Endodermal cell (in vitro differentiated cells): ENCODE results near the gene TRPM6. TPM values are rescaled to one million over a fixed set of nuclear protein-coding genes. Genes with fewer than 3 reads are reported as not detected.
"Not testable (repeated sequence)": the region's sequence is repeated elsewhere in the genome, so short reads cannot be mapped to it uniquely, and the experiment has no call there.

Experiments used
- DNase-seq: peaks from one replicate; pipeline ENCODE4 v3.0.0-alpha.2; 2017
- H3K27ac ChIP-seq: 2 replicates; pipeline ENCODE4 v1.5.1; 2013; ENCODE audit warnings: mild to moderate bottlenecking, low read depth, low read length, moderate library complexity
- H3K27me3 ChIP-seq: 2 replicates; pipeline ENCODE4 v1.6.1; 2013; ENCODE audit warnings: mild to moderate bottlenecking, low read length, moderate library complexity; ENCODE audit not compliant: insufficient read depth, control insufficient read depth, poor library complexity, severe bottlenecking
- H3K36me3 ChIP-seq: 2 replicates; pipeline ENCODE4 v1.7.0; 2013; ENCODE audit warnings: mild to moderate bottlenecking, low read length, moderate library complexity; ENCODE audit not compliant: control insufficient read depth, insufficient read depth
- H3K4me1 ChIP-seq: one replicate; pipeline ENCODE4 v1.7.0; 2013; ENCODE audit warnings: low read length; ENCODE audit not compliant: control insufficient read depth, insufficient read depth
- H3K4me3 ChIP-seq: 2 replicates; pipeline ENCODE4 v1.5.1; 2013; ENCODE audit warnings: mild to moderate bottlenecking, low read length, moderate library complexity
- H3K9ac ChIP-seq: 2 replicates; pipeline ENCODE4 v1.6.1; 2013; ENCODE audit warnings: mild to moderate bottlenecking, low read length, moderate library complexity; ENCODE audit not compliant: poor library complexity, severe bottlenecking; ENCODE audit errors: extremely low read depth
- H3K9me3 ChIP-seq: 2 replicates; pipeline ENCODE4 v1.6.1; 2013; ENCODE audit warnings: mild to moderate bottlenecking, low read length, moderate library complexity; ENCODE audit not compliant: control insufficient read depth
- H3K27ac Mint-ChIP-seq: 2 replicates; pipeline ENCODE4 v1.8.0; 2020; ENCODE audit warnings: mixed read lengths
- H3K27me3 Mint-ChIP-seq: 2 replicates; pipeline ENCODE4 v1.8.0; 2021; ENCODE audit warnings: mild to moderate bottlenecking, mixed read lengths; ENCODE audit not compliant: insufficient read depth
- H3K36me3 Mint-ChIP-seq: 2 replicates; pipeline ENCODE4 v1.8.0; 2020; ENCODE audit warnings: low read depth, mixed read lengths
- H3K4me1 Mint-ChIP-seq: 2 replicates; pipeline ENCODE4 v1.8.0; 2020; ENCODE audit warnings: mixed read lengths
- H3K4me3 Mint-ChIP-seq: 2 replicates; pipeline ENCODE4 v1.8.0; 2020; ENCODE audit warnings: mild to moderate bottlenecking, moderate library complexity, mixed read lengths
- H3K9me3 Mint-ChIP-seq: 2 replicates; pipeline ENCODE4 v1.8.0; 2020; ENCODE audit warnings: mild to moderate bottlenecking, mixed read lengths
- CTCF ChIP-seq: fragments of 200-600 bp; sonication (generic); conservative IDR thresholded peaks from 2 replicates; pipeline ENCODE4 v1.5.0; 2021; ENCODE audit warnings: antibody characterized with exemption, mild to moderate bottlenecking
- WGBS, 2 experiments: methylation state at CpG; one replicate each; pipeline versions ENCODE4 v1.1.5 to v1.1.7; 2013; ENCODE audit warnings: missing lambda C conversion rate in 2 of 2, mixed read lengths in 1 of 2; ENCODE audit not compliant: insufficient coverage in 1 of 2, insufficient read length in 1 of 2; 5-methylcytosine and 5-hydroxymethylcytosine counted together
- total RNA-seq, 2 donors: library from RNA; stranded (reverse); fragmentation: NEBNext Ultra II Directional in 1 of 2; extraction: Animal tissue kit (Norgen Biotek cat#: 25700) in 1 of 2; gene quantifications; 2 replicates in 1 of 2; 3 replicates in 1 of 2; pipeline ENCODE4 v1.2.1, GENCODE V29; 2021

The TRPM6 gene
- total RNA-seq, 2 donors from 2014 or later, result 1.2 to 1.7 TPM

- H3K27ac Mint-ChIP-seq, result no peak overlapping the region
- H3K27ac ChIP-seq, result no peak overlapping the region
- 90 to 93% methylated on average over 2 to 6 of the region's 6 CpGs for WGBS, 2 experiments
- H3K27me3 ChIP-seq, result no peaks in the 10 kb centered on the region
- no peaks in the 10 kb centered on the region for H3K36me3 Mint-ChIP-seq
- TF ChIP-seq CTCF, result no peak
- no peak overlapping the region for H3K4me3 ChIP-seq
- peaks cover 7% of the 10 kb centered on the region for H3K9me3 Mint-ChIP-seq
- no peak for DNase-seq
- no peaks in the 10 kb centered on the region for H3K36me3 ChIP-seq
- H3K27me3 Mint-ChIP-seq, result no peaks in the 10 kb centered on the region
- no peaks in the 10 kb centered on the region for H3K9me3 ChIP-seq
- H3K9ac ChIP-seq, result no peak overlapping the region
- H3K4me1 ChIP-seq, result no peaks in the 10 kb centered on the region
- H3K4me3 Mint-ChIP-seq, result no peak overlapping the region
- H3K4me1 Mint-ChIP-seq, result peaks cover 4% of the 10 kb centered on the region
Measured at GRCh38 chr9:74855072-74855471, 32.6 kb downstream of the TRPM6 start.

DNA sequence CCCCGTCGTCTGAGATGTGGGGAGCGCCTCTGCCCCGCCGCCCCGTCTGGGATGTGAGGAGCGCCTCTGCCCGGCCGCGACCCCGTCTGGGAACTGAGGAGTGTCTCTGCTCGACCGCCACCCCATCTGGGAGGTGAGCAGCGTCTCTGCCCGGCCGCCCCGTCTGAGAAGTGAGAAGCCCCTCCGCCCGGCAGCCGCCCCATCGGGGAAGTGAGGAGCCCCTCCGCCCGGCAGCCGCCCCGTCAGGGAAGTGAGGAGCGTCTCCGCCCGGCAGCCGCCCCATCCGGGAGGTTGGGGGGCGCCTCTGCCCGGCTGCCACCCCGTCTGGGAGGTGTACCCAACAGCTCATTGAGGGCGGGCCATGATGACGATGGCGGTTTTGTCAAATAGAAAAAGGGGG is 34.7 kb downstream of the TRPM6 start:
- not testable (repeated sequence) for H3K27ac Mint-ChIP-seq, DNase-seq, H3K36me3 Mint-ChIP-seq

DNA sequence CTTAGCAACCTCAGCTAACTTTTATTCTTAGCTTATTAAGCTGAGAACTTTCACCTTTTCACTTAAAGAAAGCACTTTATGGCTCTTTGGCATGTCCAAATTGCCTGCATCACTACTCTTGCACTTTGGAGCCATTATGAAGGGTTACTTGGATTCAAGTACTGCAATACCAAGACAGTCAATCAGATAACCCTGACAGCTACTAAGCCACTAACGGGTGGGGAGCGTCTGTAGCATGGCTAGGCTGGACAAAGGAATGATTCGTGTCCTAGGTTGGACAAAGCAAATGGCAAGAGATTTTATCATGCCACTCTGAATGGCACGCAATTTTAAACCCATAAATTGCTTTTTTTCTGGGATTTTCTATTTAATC is 39.6 kb downstream of the TRPM6 start:
- Mint-ChIP-seq H3K27ac (no peak overlapping the region), H3K36me3 (peaks cover 4% of the 10 kb centered on the region), H3K27me3 (no peaks in the 10 kb centered on the region), H3K4me3 (no peak overlapping the region), H3K9me3 (peaks cover 15% of the 10 kb centered on the region), H3K4me1 (no peaks in the 10 kb centered on the region)
- Histone ChIP-seq H3K4me1 (no peaks in the 10 kb centered on the region), H3K27me3 (no peaks in the 10 kb centered on the region), H3K36me3 (no peaks in the 10 kb centered on the region), H3K27ac (no peak overlapping the region), H3K4me3 (no peak overlapping the region), H3K9me3 (no peaks in the 10 kb centered on the region), H3K9ac (no peak overlapping the region)
- TF ChIP-seq CTCF, result no peak
- WGBS, 2 experiments, result 92 to 93% methylated on average over 4 of the region's 4 CpGs
- no peak for DNase-seq

More for the DNA sequence above, 34.7 kb downstream of the TRPM6 start:
- H3K27me3 Mint-ChIP-seq, H3K9me3 Mint-ChIP-seq, H3K4me3 ChIP-seq, H3K36me3 ChIP-seq, H3K9ac ChIP-seq, H3K4me3 Mint-ChIP-seq, H3K27ac ChIP-seq, H3K4me1 ChIP-seq, H3K9me3 ChIP-seq, H3K4me1 Mint-ChIP-seq, H3K27me3 ChIP-seq: not testable (repeated sequence)
- WGBS, 2 experiments, result 96 to 100% methylated on average over 1 to 36 of the region's 36 CpGs

GRCh38 chr9:74847478-74848152 is 40.1 kb downstream of the TRPM6 start:
- WGBS, 2 experiments, result 87 to 91% methylated on average over 4 to 5 of the region's 5 CpGs
- H3K36me3 ChIP-seq, result no peaks in the 10 kb centered on the region
- H3K9ac ChIP-seq, result no peak overlapping the region
- TF ChIP-seq CTCF, result no peak
- H3K9me3 Mint-ChIP-seq, result peaks cover 18% of the 10 kb centered on the region
- no peak overlapping the region for H3K4me3 Mint-ChIP-seq
- DNase-seq, result no peak
- no peaks in the 10 kb centered on the region for H3K27me3 Mint-ChIP-seq
- no peaks in the 10 kb centered on the region for H3K4me1 Mint-ChIP-seq
- H3K9me3 ChIP-seq, result no peaks in the 10 kb centered on the region
- no peak overlapping the region for H3K27ac Mint-ChIP-seq
- no peaks in the 10 kb centered on the region for H3K4me1 ChIP-seq
- H3K36me3 Mint-ChIP-seq, result peaks cover 5% of the 10 kb centered on the region
- H3K27ac ChIP-seq, result no peak overlapping the region
- H3K27me3 ChIP-seq, result no peaks in the 10 kb centered on the region
- H3K4me3 ChIP-seq, result no peak overlapping the region
